Tongue (tissue), 2 donors: ENCODE results near the gene IDH3A. TPM values are rescaled to one million over a fixed set of nuclear protein-coding genes. Genes with fewer than 3 reads are reported as not detected.

ENCODE experiments used
- DNase-seq: peaks from one replicate; pipeline ENCODE4 v3.0.0-alpha.2; 2015
- total RNA-seq: library from RNA; depleted of rRNA; stranded (reverse); fragments of >200 nt; gene quantifications from one replicate; pipeline ENCODE4 v1.2.3, GENCODE V29; 2014

Gene IDH3A
- total RNA-seq, 1 donor from 2014 or later = 117 TPM

- DNase-seq = no peak
Measured at GRCh38 chr15:78168608-78169007, 19.4 kb downstream of the IDH3A start.

- DNase-seq = no peak
Measured at GRCh38 chr15:78170848-78171773, 21.9 kb downstream of the IDH3A start.

DNA sequence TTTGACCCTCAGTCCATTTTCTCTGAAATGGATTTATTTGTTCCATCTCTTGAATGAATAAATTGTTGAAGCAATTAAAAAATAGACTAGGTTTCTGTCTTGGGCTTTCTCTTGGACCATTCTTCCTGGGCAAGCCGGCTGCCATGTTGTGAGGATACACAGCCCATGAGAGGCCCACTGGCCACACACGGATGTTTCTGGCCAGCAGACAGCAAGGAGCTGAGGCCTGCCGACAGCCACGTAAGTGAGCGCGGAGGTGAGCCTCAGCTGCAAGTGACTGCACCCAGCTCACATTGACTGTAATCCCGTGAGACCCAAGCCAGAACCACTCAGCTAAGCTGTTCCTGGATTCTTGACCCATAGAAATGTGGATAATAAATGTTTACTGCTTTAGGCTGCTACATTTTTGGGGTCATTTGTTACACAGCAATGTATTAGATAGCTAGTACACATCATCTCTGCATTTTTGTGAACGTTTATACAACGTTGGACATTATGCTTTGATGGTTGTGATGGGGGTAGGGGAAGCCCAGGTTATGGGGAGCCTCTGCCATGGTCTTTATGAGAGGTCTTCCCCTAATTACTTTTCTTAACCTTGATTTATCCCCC is 22.8 kb downstream of the IDH3A start:
- no peak for DNase-seq

- no peak for DNase-seq
Measured at GRCh38 chr15:78174401-78174800, 25.2 kb downstream of the IDH3A start.

- no peak for DNase-seq
Measured at GRCh38 chr15:78175330-78175729, 26.2 kb downstream of the IDH3A start.

DNA sequence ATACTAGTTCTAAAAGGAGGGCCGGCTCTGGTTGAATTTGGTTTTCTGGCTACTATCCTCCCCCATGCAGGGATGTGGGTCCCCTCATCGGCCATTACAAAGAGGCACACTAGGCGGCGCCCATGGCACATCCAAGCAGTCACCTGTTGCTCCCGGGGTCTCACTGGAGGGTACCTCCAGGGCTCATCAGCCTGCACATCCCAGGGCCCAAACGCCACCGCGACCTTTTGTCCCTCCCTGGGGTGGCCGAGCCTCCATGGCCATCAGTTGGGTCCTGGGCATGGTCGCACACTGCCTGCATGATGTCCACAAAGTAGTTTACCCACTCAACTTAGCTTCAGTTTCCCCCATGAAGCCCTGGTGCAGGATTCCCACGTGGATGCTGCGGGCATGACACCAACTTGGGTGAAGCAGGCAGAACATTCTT is 28.3 kb downstream of the IDH3A start:
- DNase-seq = peak; percentile 62

- peak; percentile 14 for DNase-seq
Measured at GRCh38 chr15:78178064-78178463, 28.9 kb downstream of the IDH3A start.

GRCh38 chr15:78179286-78179840 is 30.2 kb downstream of the IDH3A start:
- no peak for DNase-seq

DNA sequence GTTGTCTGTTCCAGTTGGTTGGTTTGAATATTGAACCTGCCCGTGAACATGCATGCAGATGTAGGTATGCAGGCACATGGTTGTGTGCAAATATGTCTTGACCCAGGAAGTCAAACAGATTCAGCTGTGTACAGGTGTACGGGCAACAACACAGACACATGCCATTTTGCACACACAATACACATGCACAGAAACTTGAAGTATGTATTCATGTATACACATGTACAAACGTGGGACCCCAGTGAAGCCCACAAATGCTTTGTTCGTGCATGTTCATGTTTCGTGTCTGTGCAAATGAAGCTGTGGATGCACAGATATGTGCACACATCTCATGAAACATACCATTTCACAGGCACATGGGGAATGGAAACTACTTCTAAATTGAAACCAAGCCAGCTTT is 30.7 kb downstream of the IDH3A start:
- no peak for DNase-seq

- no peak for DNase-seq
Measured at GRCh38 chr15:78182336-78182700, 33.2 kb downstream of the IDH3A start.

DNA sequence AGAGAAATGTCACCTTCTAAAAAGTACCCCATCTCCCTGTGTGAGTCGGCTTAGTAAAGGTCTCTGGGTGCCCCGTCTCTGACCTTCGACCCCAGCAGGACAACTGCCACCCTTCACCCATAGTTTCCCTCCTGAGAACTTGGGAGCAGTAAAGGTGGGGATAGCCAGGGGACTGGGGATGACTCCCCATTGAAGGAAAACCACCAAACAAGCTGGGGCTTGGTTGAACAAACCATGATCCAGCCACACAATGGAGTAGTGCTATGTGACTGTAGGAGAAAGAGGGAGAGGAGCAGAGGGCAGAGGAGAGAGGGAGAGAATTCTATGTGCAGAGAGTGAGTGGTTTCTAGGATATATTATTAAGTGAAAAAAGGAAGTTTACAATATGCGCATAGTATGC is 33.7 kb downstream of the IDH3A start:
- DNase-seq = no peak

GRCh38 chr15:78192826-78193594 is 43.8 kb downstream of the IDH3A start:
- no peak for DNase-seq

- no peak for DNase-seq
Measured at GRCh38 chr15:78193731-78194567, 44.8 kb downstream of the IDH3A start.

DNA sequence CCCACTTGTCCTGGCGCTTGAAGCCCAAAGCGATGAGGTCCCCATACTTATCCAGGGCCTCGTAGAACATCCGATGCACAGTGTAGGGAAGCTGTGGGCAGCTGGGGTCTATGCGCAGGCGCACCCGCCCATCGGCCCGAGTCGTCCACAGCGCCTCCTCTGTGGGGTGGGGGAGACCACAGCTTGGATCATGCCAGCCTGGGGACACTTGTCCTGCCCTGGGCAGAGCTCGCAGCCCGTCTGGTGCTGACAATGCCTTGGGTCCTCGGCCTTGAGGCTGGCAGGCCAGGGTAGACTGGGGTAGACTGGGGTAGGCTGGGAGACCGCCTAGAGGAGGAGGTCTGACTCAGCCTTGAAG is 45.4 kb downstream of the IDH3A start:
- DNase-seq = no peak

- peak; percentile 35 for DNase-seq
Measured at GRCh38 chr15:78195735-78196201, 46.6 kb downstream of the IDH3A start.

- no peak for DNase-seq
Measured at GRCh38 chr15:78197632-78198031, 48.5 kb downstream of the IDH3A start.

GRCh38 chr15:78200276-78200930 is 51.2 kb downstream of the IDH3A start:
- no peak for DNase-seq

GRCh38 chr15:78201281-78202190 is 52.4 kb downstream of the IDH3A start:
- DNase-seq = no peak

- DNase-seq = peak; percentile 30
Measured at GRCh38 chr15:78203346-78204225, 54.4 kb downstream of the IDH3A start.
